ENCODE data around the gene HIP1R.
A peak's percentile ranks its signal among the peaks of the same experiment; 100 is the strongest.
"Not testable (repeated sequence)": the region's sequence is repeated elsewhere in the genome, so short reads cannot be mapped to it uniquely, and the experiment has no call there.

HIP1R gene

DNA sequence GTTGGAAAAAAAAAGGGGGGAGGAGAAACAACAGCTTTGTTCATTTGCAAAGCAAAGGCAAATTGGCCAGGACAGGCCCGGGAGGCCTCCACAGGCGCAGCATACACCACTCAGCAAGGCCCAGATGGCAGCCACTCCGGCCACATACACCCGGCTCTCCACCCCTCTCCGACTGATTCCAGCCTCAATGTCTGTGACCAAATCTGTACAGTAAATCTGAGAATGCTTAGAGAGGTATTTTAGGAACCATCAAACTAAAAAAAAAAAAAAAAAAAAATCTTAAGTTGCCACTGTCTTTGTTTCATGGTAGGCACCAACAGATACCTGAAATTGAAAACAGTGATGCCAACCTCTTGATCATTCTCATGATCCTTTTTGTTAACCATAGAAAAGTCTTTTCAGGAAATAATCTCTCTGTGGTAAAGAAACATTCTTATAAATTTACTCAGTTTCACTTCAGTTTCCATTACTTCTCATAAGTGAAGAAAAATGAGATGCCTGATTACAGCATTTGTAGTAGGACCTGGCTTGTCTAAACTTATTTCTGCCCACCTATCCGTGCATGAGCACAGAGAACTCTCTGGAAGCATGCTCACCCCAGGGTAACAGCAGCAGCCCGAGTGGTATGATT lies 40.4 kb downstream of the HIP1R start:
- Histone ChIP-seq H3K36me3 (ENCODE audit: control insufficient read depth in 5 of 5, insufficient read depth in 5 of 5, low read length in 5 of 5) (peaks cover 0 to 3% (median 0%) of the 10 kb centered on the region in 5 donors), H3K9ac (ENCODE audit: low read length in 5 of 5) (no peak overlapping the region), H3K4me1 (ENCODE audit: control insufficient read depth in 5 of 5, insufficient read depth in 5 of 5, low read length in 5 of 5) (peaks cover 17 to 78% (median 45%) of the 10 kb centered on the region in 5 donors), H3K9me3 (ENCODE audit: control insufficient read depth in 5 of 5, low read length in 5 of 5) (no peaks in the 10 kb centered on the region), H3K27me3 (ENCODE audit: control insufficient read depth in 5 of 5, insufficient read depth in 4 of 5, low read length in 5 of 5) (no peaks in the 10 kb centered on the region), H3K27ac (ENCODE audit: low read depth, low read length) (no peak overlapping the region), H3K4me3 (ENCODE audit: low read depth in 1 of 5, low read length in 5 of 5) (no peak overlapping the region)

GRCh38 chr12:122876281-122876680 lies 41.0 kb downstream of the HIP1R start:
- H3K36me3 ChIP-seq (ENCODE audit: control insufficient read depth in 5 of 5, insufficient read depth in 5 of 5, low read length in 5 of 5); H3K27me3 ChIP-seq (ENCODE audit: control insufficient read depth in 5 of 5, insufficient read depth in 4 of 5, low read length in 5 of 5); H3K4me3 ChIP-seq (ENCODE audit: low read depth in 1 of 5, low read length in 5 of 5); H3K9ac ChIP-seq (ENCODE audit: low read length in 5 of 5); H3K9me3 ChIP-seq (ENCODE audit: control insufficient read depth in 5 of 5, low read length in 5 of 5); H3K27ac ChIP-seq (ENCODE audit: low read depth, low read length): not testable (repeated sequence)
- H3K4me1 ChIP-seq (ENCODE audit: control insufficient read depth in 5 of 5, insufficient read depth in 5 of 5, low read length in 5 of 5): peaks cover 12 to 78% (median 45%) of the 10 kb centered on the region in 5 donors

- peaks cover 10 to 77% (median 41%) of the 10 kb centered on the region in 5 donors for H3K4me1 ChIP-seq (ENCODE audit: control insufficient read depth in 5 of 5, insufficient read depth in 5 of 5, low read length in 5 of 5)
- no peak overlapping the region for H3K27ac ChIP-seq (ENCODE audit: low read depth, low read length)
- peaks cover 0 to 3% (median 0%) of the 10 kb centered on the region in 5 donors for H3K36me3 ChIP-seq (ENCODE audit: control insufficient read depth in 5 of 5, insufficient read depth in 5 of 5, low read length in 5 of 5)
- H3K9me3 ChIP-seq (ENCODE audit: control insufficient read depth in 5 of 5, low read length in 5 of 5): no peaks in the 10 kb centered on the region
- no peak overlapping the region for H3K9ac ChIP-seq (ENCODE audit: low read length in 5 of 5)
- H3K27me3 ChIP-seq (ENCODE audit: control insufficient read depth in 5 of 5, insufficient read depth in 4 of 5, low read length in 5 of 5): no peaks in the 10 kb centered on the region
- no peak overlapping the region for H3K4me3 ChIP-seq (ENCODE audit: low read depth in 1 of 5, low read length in 5 of 5)
Measured at GRCh38 chr12:122876731-122877130, 41.5 kb downstream of the HIP1R start.

DNA sequence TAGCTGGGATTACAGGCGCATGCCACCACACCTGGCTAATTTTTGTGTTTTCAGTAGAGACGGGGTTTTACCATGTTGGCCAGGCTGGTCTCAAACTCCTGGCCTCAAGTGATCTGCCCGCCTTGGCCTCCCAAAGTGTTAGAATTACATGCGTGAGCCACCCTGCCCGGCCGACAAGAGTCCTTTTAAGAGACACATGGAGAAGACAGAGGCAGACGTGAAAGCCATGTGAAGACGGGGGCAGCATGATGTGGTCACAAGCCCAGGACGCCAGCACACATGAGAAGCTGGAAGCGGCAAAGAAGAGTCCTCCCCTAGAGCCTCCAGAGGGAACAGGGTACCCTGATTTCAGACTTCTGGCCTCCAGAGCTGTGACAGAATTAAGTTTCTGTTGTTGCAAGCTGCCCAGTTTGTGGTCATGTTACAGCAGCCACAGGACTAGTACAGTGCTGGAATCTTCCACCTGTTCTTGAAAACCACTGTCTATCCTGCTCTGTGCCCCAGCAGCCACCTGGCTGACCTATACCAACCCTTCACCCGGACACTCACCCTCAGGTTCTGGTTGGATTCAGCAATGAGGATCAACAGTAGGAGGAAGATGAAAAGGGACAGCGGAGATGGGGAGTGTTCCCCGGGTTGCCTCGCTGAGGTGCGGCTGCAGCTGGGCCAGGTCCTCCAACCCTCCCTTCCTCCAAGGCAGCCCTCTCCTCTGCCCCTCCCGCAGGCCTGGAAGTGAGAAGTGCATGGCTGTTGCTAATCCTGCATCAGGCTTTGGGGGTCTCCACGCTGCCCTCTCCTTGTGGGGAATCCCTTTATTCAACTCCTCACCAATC lies 43.7 kb downstream of the HIP1R start:
- Histone ChIP-seq H3K4me1 (ENCODE audit: control insufficient read depth in 5 of 5, insufficient read depth in 5 of 5, low read length in 5 of 5) (peaks cover 0 to 67% (median 22%) of the 10 kb centered on the region in 5 donors), H3K9ac (ENCODE audit: low read length in 5 of 5) (no peak overlapping the region), H3K36me3 (ENCODE audit: control insufficient read depth in 5 of 5, insufficient read depth in 5 of 5, low read length in 5 of 5) (peaks cover 0 to 3% (median 0%) of the 10 kb centered on the region in 5 donors), H3K27me3 (ENCODE audit: control insufficient read depth in 5 of 5, insufficient read depth in 4 of 5, low read length in 5 of 5) (no peaks in the 10 kb centered on the region), H3K9me3 (ENCODE audit: control insufficient read depth in 5 of 5, low read length in 5 of 5) (no peaks in the 10 kb centered on the region), H3K4me3 (ENCODE audit: low read depth in 1 of 5, low read length in 5 of 5) (no peak overlapping the region), H3K27ac (ENCODE audit: low read depth, low read length) (no peak overlapping the region)

DNA sequence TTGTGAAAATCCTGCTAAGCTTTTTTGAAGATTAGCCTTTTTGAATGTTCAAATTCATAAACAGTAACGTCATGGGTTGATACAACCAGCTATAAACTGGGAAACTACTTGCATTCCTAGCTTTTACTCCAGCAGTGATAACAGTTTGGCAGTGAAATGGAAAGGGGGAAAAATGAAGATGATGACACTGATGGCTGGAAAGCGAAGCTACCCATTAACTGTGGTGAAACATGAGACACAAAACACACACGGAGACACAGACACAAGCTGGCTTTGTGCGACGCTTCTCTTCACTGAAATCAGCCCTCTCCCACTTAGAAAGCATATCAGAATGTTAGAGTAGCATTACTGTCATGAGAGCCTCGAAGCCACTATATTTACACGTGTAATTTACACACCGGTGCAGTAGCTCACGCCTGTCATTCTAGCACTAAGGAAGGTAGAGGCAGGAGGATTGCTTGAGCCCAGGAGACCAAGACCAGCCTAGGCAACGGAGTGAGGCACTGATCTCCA lies 45.0 kb downstream of the HIP1R start:
- Histone ChIP-seq H3K4me3 (ENCODE audit: low read depth in 1 of 5, low read length in 5 of 5) (no peak overlapping the region), H3K4me1 (ENCODE audit: control insufficient read depth in 5 of 5, insufficient read depth in 5 of 5, low read length in 5 of 5) (peaks cover 0 to 71% (median 22%) of the 10 kb centered on the region in 5 donors), H3K27me3 (ENCODE audit: control insufficient read depth in 5 of 5, insufficient read depth in 4 of 5, low read length in 5 of 5) (no peaks in the 10 kb centered on the region), H3K36me3 (ENCODE audit: control insufficient read depth in 5 of 5, insufficient read depth in 5 of 5, low read length in 5 of 5) (peaks cover 0 to 3% (median 0%) of the 10 kb centered on the region in 5 donors), H3K27ac (ENCODE audit: low read depth, low read length) (no peak overlapping the region), H3K9me3 (ENCODE audit: control insufficient read depth in 5 of 5, low read length in 5 of 5) (no peaks in the 10 kb centered on the region), H3K9ac (ENCODE audit: low read length in 5 of 5) (no peak overlapping the region)

DNA sequence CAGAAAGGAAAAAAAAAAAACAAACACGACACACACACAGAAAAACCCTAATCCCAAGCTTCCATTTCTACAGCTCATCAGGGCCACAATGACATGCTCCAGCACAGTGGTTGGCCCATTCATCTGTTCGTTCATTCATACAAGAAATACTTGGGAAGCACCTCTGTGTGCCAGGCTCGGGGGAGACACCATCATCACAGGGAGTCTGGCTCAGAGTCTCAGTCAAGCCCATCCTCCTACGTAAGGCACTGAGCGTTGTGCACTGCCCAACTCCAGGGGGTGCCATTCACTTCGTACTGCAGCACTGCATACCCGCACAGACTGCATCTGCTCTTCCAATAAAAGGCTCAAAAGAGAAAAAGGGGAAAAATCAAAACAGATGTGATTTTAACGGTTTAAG lies 45.4 kb downstream of the HIP1R start:
- Histone ChIP-seq H3K27ac (ENCODE audit: low read depth, low read length) (no peak overlapping the region), H3K27me3 (ENCODE audit: control insufficient read depth in 5 of 5, insufficient read depth in 4 of 5, low read length in 5 of 5) (no peaks in the 10 kb centered on the region), H3K9me3 (ENCODE audit: control insufficient read depth in 5 of 5, low read length in 5 of 5) (no peaks in the 10 kb centered on the region), H3K4me1 (ENCODE audit: control insufficient read depth in 5 of 5, insufficient read depth in 5 of 5, low read length in 5 of 5) (peaks cover 0 to 66% (median 22%) of the 10 kb centered on the region in 5 donors), H3K36me3 (ENCODE audit: control insufficient read depth in 5 of 5, insufficient read depth in 5 of 5, low read length in 5 of 5) (peaks cover 0 to 3% (median 0%) of the 10 kb centered on the region in 5 donors), H3K9ac (ENCODE audit: low read length in 5 of 5) (peak overlapping the region in 1 of 5 donors; percentile 20), H3K4me3 (ENCODE audit: low read depth in 1 of 5, low read length in 5 of 5) (no peak overlapping the region)

DNA sequence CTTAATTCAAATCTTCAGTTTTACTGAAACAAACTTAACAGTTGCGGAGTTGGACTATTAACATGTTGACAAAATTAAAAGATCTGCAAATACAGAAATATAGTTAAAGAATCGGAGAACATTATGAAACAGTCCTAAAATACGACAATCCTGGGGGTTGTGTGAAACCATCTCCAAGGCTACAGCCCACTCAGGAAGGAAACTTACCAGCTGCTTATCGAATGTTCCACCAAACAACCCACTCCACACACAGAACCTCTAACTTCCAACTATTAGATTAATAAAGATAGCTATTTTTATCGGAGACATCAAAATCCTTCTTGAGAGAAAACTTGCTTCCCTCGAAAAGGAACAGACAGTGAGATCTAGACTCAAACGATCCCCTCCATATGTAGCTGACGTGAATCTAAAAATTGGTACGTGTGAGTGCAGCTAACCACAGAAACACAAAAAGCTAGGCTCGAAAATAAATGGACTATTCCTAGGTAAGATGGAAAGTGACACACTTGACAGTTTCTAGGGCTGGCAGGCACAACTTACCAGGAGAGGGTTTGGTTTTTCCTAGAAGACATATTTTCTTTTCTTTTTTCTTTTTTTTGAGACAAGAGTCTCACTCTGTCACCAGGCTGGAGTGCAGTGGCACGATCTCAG lies 47.8 kb downstream of the HIP1R start:
- no peak overlapping the region for H3K4me3 ChIP-seq (ENCODE audit: low read depth in 1 of 5, low read length in 5 of 5)
- peaks cover 0 to 3% (median 0%) of the 10 kb centered on the region in 5 donors for H3K36me3 ChIP-seq (ENCODE audit: control insufficient read depth in 5 of 5, insufficient read depth in 5 of 5, low read length in 5 of 5)
- H3K9ac ChIP-seq (ENCODE audit: low read length in 5 of 5): no peak overlapping the region
- H3K27me3 ChIP-seq (ENCODE audit: control insufficient read depth in 5 of 5, insufficient read depth in 4 of 5, low read length in 5 of 5): no peaks in the 10 kb centered on the region
- H3K4me1 ChIP-seq (ENCODE audit: control insufficient read depth in 5 of 5, insufficient read depth in 5 of 5, low read length in 5 of 5): peaks cover 0 to 57% (median 33%) of the 10 kb centered on the region in 5 donors
- H3K27ac ChIP-seq (ENCODE audit: low read depth, low read length): no peak overlapping the region
- H3K9me3 ChIP-seq (ENCODE audit: control insufficient read depth in 5 of 5, low read length in 5 of 5): no peaks in the 10 kb centered on the region

DNA sequence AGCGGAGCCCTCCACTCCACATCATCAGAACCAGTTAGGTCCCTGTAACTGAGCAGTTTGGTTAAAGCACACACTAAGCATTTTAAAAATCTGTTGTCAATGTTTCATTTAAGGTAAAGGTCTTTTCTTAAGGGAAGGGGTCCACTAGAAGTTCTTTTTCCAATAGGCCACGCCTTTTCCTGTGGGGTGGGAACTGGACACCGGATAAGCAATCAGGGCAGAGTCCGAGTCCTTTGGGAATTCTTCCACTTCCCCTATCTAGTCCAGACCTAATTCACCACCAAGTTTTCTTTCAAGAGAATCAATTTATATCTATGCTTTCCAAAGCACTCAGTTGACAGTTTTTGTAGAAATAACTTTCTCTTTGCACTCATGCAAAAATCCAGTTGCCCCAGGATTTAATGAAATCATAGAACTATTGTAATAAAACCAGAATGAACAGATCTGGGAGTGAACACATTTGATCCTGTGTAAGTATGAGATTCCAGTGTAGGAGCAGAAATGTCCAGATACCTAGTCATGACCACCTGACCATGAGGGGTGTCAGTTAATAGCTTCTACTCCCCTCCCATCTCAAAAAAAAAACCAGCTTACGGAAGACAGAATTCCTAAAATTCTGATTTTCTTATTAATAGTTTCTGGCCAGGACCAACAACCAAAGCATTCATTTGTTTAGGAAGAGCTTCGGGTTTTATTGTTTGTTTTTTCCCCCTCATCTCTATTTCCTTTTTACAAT lies 49.0 kb downstream of the HIP1R start:
- H3K27ac ChIP-seq (ENCODE audit: low read depth, low read length): peak overlapping the region; percentile 0
- H3K36me3 ChIP-seq (ENCODE audit: control insufficient read depth in 5 of 5, insufficient read depth in 5 of 5, low read length in 5 of 5): no peaks in the 10 kb centered on the region
- H3K27me3 ChIP-seq (ENCODE audit: control insufficient read depth in 5 of 5, insufficient read depth in 4 of 5, low read length in 5 of 5): no peaks in the 10 kb centered on the region
- peak overlapping the region in 1 of 5 donors; percentile 35 for H3K9ac ChIP-seq (ENCODE audit: low read length in 5 of 5)
- H3K4me1 ChIP-seq (ENCODE audit: control insufficient read depth in 5 of 5, insufficient read depth in 5 of 5, low read length in 5 of 5): peaks cover 2 to 66% (median 45%) of the 10 kb centered on the region in 5 donors
- no peaks in the 10 kb centered on the region for H3K9me3 ChIP-seq (ENCODE audit: control insufficient read depth in 5 of 5, low read length in 5 of 5)
- no peak overlapping the region for H3K4me3 ChIP-seq (ENCODE audit: low read depth in 1 of 5, low read length in 5 of 5)

GRCh38 chr12:122884860-122885259 lies 49.6 kb downstream of the HIP1R start:
- no peak overlapping the region for H3K9ac ChIP-seq (ENCODE audit: low read length in 5 of 5)
- no peaks in the 10 kb centered on the region for H3K36me3 ChIP-seq (ENCODE audit: control insufficient read depth in 5 of 5, insufficient read depth in 5 of 5, low read length in 5 of 5)
- H3K9me3 ChIP-seq (ENCODE audit: control insufficient read depth in 5 of 5, low read length in 5 of 5): no peaks in the 10 kb centered on the region
- peaks cover 2 to 68% (median 43%) of the 10 kb centered on the region in 5 donors for H3K4me1 ChIP-seq (ENCODE audit: control insufficient read depth in 5 of 5, insufficient read depth in 5 of 5, low read length in 5 of 5)
- no peaks in the 10 kb centered on the region for H3K27me3 ChIP-seq (ENCODE audit: control insufficient read depth in 5 of 5, insufficient read depth in 4 of 5, low read length in 5 of 5)
- H3K27ac ChIP-seq (ENCODE audit: low read depth, low read length): peak overlapping the region; percentile 0
- H3K4me3 ChIP-seq (ENCODE audit: low read depth in 1 of 5, low read length in 5 of 5): no peak overlapping the region
